T-helper 22 cell (primary cell): ENCODE measurements around the gene ITGAL.
"Not testable (repeated sequence)": the region's sequence is repeated elsewhere in the genome, so short reads cannot be mapped to it uniquely, and the experiment has no call there.

ENCODE experiments used
- DNase-seq: peaks from one replicate; pipeline ENCODE4 v3.0.0-alpha.2; 2020; ENCODE audit warnings: low read depth

The ITGAL gene

DNA sequence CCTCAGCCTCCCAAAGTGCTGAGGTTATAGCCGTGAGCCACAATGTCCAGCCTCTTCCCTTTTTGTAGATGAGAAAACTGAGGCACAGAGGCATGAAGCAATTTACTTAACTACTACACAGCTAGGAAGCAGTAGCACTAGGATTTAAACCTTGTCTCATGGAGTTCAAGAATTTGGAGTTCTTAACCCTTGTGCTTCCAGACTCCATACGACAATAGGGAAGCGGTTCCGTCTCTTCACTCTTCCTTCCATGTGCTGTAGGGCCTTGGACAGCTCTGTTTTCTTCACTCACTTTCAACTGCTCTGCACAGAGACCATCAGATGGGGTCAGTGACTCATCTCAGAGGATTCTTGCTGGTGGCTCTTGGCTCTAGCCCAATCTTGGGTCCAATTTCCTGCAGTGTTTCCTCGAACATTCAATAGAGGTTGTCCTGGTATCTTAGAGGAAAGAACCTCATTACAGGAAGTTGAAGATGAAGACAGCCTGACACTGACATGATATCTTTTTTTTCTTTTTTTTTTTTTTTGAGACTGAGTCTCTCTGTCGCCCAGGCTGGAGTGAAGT, 19.3 kb downstream of the ITGAL start:
- peak; percentile 14 for DNase-seq

DNA sequence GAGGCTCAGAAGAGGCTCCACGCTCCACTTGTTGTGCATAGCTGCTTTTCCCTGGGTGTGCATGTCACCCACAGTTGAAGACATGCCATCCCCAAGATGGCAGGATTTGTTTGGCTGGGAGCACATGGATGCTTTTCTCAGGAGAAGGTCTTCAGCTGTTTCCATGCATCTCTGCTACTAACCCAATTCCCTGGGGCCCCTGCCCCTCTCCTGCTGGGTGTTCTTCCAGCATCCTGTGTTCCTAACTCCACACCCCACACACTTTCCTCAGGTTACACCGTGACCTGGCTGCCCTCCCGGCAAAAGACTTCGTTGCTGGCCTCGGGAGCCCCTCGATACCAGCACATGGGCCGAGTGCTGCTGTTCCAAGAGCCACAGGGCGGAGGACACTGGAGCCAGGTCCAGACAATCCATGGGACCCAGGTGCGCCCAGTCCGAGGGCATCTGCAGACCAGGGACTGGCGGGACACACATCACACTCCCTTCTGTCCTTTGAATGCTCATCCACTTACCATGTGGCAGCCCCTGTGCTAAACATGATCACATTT, 21.5 kb downstream of the ITGAL start:
- no peak for DNase-seq

DNA sequence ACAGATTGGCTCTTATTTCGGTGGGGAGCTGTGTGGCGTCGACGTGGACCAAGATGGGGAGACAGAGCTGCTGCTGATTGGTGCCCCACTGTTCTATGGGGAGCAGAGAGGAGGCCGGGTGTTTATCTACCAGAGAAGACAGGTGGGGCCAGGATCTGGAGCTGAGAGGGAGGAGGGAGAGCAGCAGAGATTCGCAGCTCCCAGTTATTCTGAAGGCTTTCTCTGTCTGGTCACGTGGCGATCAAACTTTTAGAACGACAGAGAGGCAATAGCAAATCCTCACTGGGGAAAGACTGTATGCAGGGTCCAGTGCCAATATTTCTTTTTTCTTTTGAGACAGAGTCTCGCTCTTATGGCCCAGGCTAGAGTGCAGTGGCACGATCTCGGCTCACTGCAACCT, 22.2 kb downstream of the ITGAL start:
- no peak for DNase-seq

DNA sequence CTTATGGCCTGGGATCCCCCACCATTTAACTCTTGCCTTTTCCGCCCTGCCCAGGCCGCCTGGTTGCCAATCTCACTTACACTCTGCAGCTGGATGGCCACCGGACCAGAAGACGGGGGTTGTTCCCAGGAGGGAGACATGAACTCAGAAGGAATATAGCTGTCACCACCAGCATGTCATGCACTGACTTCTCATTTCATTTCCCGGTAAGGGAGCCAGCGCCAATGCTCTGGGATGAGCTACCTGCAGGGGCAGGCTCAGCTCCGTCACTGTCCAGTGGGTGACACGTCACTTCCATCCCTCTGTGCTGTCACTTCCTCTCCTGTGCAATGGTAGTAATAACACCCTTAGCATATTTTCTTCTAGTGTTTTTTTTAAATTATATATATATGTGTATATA, 26.7 kb downstream of the ITGAL start:
- no peak for DNase-seq

DNA sequence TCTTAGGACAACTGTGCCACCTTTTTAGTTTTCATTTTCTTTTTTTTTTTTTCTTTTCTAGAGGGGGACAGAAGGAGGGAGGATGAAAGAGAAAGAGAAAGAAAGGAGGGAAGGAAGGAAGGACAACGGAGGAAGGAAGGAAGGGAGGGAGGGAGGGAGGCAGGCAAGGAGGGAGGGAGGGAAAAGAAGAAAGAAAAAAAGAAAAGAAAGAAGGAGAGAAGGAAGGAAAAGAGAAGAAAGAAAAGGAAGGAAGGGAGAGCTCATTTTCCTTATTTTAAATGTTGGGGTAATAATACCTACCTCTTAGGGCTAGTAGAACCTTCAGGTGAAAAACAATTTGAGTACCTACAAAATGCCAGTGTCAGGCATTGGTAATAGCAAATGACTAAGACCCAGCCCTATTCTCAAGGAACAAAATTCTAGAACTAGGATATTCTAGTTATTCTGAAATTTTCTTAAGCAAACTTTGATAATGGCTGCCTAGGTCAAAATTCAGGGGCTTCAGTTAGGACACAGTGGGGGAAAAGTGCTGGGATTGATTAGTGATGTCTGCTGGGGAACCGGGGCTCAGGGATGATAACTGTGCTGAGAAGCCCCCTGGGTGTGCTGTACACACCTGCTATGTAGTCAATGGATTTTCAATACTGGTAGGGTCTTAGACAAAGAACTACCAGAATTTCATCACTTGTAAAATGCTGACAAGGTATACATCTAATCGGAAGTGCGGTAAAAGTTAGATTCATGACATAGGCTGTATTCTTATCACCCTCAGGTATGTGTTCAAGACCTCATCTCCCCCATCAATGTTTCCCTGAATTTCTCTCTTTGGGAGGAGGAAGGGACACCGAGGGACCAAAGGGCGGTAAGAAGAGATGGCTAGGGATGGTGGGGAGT, 31.1 kb downstream of the ITGAL start:
- no peak for DNase-seq

DNA sequence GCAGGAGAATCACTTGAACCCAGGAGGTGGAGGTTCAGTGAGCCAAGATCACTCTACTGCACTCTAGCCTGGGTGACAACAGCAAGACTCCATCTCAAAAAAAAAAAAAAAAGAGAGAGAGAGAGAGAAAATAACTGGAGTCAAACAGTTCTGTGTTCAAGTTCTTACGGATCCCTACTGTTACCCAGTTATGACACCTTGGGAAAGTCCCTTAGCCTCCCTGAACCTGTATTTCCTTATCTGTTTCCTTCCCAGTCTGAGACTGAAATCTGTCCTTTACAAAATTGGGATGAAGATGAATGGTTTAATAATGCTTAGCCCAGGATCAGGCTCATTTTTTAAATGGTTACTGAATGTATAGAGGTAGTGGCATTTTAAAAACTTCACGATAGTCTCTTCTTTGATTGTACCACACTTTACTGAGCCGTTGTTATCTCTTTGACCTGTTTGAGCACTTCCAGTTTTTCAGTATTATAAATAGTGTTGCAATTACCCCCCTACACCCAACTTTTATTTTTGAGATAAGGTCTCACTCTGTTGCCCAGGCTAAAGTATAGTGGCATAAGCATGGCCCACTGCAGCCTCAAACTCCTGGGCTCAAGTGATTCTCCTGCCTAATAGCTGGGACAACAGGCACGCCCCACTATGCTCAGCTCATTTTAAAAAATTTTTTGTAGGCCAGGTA, 36.7 kb downstream of the ITGAL start:
- no peak for DNase-seq

DNA sequence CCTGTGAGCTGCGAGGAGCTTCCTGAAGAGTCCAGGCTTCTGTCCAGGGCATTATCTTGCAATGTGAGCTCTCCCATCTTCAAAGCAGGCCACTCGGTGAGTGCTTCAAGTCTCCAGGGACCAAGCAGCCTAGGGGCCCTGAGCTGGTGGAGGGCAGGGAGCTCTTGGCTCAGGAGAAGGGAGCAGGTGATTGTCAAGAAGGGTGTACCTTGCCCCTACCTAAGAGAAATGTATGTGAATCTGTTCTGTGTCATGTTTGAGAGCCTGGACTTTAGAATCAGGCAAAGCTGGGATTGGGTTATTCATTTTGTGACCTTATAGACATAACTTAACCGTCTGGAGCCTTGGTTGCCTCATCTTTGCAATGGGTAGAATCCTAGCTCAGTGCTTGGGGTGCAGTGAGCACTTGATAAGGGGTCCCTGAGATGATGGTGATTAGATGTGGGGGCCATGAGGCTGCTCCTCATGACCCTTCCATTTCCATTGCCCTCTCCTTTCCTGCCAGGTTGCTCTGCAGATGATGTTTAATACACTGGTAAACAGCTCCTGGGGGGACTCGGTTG, 37.9 kb downstream of the ITGAL start:
- DNase-seq = no peak

DNA sequence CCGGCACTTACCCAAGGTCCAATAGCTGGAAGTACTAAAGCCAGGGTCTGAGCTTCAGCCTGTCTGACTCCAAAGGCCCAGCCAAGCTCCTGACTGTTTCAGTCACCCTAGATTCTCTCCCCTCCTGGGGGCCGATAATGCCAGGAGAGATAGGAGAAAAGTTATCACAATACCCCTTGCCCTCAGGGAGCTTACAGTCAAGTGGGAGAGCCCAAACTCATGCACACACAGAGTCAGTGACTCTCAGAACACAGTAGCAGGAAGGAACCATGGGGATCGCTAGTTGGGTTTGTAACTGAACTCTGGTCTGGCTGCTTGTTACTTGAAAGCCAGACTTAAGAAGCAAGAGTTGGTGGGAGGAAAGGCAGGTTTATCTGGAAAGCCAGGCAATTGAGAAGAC, 39.0 kb downstream of the ITGAL start:
- DNase-seq = no peak

DNA sequence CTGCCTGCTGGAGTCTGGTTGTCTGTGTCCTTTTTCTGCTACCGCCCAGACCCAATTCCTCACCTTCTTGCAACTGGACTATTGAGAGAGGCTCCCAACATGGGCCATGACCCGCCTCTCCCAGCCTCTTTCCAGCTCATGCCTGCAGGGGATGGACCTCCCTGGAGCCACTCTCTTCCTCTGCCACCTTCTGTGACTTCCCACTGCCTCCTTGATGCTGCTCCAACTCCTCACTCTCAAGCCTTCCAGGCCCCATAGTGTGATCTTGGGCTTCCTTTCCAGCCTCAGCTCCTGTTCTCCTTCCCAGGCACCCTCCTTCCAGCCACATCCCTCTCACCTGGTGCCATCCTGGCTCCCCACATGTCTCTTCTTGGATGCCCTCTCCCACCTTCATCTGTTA, 42.7 kb downstream of the ITGAL start:
- DNase-seq = no peak

DNA sequence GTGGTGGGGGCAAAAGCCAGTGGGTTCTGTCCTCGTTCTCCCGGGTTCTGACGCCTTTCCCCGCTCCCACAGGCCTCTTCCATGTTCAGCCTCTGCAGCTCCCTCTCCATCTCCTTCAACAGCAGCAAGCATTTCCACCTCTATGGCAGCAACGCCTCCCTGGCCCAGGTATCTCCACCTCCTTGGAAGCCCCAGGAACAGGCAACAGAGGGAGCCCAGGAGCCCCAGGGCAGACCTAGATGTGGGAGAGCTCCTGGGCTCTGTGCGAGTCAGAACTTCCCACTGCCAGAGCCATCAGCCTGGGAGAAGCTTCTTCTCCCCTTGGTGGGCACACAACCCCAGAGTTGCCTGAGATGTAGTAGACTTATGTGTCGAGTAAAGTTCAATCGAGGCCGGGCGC, 46.0 kb downstream of the ITGAL start:
- no peak for DNase-seq

DNA sequence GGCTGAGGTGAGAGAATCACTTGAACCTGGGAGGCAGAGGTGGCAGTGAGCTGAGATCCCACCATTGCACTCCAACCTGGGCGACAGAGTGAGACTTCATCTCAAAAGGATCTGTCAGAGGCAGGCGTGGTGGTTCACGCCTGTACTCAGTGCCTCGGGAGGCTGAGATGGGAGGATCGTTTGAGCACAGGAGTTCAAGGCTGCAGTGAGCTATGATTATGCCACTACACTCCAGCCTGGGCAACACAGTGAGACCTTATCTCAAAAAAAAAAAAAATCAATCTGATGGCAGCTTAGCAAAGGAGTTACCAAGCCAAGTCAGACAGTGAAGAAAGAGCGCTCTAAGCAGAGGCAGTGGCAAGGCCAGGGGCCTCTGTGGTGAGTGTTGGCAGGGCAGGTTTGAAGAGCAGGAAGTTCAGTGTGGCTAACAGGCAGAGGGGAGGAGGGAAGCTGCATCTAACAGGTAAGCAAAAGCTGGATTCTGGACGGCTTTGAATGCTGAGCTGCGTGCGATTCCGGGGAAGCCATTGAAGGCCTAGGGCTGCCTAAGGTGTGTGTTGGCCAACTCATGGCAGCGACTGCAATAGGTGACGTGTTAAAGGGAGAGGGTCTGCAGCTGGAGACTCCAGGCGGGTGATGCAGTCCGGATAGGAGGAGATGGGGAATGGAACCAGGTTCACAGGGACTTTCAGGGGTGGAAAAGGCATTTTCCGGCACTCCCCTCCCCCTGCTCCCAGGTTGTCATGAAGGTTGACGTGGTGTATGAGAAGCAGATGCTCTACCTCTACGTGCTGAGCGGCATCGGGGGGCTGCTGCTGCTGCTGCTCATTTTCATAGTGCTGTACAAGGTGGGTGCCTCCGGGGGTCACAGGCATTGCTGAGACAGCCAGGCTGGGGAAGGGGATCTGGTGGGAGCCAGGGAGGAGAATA, 46.8 kb downstream of the ITGAL start:
- no peak for DNase-seq

DNA sequence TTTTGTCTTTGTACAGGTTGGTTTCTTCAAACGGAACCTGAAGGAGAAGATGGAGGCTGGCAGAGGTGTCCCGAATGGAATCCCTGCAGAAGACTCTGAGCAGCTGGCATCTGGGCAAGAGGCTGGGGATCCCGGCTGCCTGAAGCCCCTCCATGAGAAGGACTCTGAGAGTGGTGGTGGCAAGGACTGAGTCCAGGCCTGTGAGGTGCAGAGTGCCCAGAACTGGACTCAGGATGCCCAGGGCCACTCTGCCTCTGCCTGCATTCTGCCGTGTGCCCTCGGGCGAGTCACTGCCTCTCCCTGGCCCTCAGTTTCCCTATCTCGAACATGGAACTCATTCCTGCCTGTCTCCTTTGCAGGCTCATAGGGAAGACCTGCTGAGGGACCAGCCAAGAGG, 48.9 kb downstream of the ITGAL start:
- no peak for DNase-seq

DNA sequence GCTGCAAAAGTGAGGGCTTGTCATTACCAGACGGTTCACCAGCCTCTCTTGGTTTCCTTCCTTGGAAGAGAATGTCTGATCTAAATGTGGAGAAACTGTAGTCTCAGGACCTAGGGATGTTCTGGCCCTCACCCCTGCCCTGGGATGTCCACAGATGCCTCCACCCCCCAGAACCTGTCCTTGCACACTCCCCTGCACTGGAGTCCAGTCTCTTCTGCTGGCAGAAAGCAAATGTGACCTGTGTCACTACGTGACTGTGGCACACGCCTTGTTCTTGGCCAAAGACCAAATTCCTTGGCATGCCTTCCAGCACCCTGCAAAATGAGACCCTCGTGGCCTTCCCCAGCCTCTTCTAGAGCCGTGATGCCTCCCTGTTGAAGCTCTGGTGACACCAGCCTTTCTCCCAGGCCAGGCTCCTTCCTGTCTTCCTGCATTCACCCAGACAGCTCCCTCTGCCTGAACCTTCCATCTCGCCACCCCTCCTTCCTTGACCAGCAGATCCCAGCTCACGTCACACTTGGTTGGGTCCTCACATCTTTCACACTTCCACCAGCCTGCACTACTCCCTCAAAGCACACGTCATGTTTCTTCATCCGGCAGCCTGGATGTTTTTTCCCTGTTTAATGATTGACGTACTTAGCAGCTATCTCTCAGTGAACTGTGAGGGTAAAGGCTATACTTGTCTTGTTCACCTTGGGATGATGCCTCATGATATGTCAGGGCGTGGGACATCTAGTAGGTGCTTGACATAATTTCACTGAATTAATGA, 49.5 kb downstream of the ITGAL start:
- no peak for DNase-seq

DNA sequence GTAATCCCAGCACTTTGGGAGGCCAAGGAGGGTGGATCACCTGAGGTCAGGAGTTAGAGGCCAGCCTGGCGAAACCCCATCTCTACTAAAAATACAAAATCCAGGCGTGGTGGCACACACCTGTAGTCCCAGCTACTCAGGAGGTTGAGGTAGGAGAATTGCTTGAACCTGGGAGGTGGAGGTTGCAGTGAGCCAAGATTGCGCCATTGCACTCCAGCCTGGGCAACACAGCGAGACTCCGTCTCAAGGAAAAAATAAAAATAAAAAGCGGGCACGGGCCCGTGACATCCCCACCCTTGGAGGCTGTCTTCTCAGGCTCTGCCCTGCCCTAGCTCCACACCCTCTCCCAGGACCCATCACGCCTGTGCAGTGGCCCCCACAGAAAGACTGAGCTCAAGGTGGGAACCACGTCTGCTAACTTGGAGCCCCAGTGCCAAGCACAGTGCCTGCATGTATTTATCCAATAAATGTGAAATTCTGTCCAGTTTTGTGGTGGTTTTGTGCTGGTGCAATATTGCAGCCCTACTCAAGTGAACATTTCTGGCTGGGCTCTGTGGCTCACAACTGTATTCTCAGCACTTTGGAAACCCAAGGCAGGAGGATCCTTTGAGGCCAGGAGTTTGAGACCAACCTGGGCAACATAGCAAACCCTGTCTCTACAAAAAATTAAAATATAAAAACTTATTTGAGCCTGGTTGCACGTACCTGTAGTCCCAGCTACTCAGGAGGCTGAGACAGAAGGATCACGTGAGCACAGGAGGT, 50.3 kb downstream of the ITGAL start:
- not testable (repeated sequence) for DNase-seq

DNA sequence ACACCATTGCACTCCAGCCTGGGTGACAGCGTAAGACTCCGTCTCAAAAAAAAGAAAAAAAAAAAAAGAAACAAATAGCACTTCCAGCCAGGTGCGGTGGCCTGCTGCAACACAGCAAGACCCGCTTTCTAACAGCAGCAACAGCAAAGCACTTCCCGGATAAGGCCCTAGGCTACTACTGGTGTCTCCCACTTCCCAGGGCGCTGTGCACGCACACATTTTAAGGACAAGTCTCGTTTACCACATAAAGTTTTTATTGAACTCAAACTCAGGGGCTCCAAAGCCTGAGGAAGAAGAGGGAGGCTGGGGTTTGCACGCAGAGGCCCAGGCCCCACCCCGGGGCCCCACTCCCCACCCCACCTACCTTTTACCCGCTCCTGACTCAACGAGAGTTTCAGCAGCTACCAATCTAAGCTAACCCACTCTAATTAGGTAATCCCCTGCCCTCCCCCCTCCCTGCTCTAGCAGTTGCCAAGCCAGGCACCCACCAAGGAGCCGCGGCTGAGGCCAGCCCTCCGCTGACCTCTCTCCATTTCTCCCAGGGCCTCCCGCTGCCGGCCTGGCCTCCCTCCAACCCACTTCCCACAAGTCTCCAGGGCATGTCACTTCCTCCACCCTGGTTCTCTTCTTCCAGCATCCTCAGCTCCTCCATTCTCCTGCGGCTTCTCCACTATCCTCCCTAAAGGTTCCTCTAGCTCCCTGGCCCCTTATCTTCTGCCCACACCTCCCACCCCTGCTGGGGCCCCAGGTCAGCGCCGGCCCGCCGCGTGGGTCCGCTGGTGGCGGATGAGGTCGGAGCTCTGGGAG, 51.4 kb downstream of the ITGAL start:
- no peak for DNase-seq

DNA sequence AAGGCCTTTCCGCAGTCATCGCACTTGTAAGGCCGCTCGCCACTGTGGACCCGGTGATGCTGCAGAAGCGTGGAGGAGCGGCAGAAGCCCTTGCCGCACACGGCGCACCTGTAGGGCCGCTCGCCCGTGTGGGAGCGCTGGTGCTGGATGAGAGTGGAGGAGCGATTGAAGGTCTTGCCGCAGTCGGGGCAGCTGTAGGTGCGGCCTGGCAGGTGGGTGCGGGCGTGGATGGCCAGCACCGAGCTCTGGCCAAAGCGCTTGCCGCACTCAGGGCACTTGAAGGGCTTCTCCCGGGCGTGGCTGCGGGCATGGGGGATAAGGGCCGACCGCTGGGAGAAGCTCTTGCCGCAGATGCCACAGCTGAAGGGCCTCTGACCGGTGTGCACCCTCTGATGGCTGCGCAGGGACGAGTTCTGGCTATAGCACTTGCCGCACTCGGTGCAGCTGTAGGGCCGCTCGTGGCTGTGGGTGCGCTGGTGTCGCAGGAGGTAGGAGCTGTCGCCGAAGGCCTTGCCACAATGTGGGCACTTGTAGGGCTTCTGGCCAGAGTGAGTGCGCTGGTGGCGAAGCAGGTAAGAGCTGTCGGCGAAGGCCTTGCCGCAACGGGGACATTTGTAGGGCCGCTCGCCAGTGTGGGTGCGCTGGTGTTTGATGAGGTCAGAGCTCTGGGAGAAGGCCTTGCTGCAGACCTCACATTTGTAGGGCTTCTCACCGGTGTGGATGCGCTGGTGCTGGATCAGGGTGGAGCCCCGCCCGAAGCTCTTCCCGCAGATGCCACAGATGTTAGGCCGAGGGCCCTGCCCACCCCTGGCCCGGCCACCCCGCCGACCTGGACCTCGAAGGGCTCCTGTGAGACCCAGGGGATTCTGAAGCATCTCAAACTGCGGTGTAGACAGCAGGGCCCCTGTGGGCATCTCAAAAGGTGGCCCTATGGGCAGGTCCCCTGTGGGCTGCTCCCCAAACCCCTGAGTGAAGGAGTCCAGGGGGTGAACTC, 52.3 kb downstream of the ITGAL start:
- DNase-seq = no peak

DNA sequence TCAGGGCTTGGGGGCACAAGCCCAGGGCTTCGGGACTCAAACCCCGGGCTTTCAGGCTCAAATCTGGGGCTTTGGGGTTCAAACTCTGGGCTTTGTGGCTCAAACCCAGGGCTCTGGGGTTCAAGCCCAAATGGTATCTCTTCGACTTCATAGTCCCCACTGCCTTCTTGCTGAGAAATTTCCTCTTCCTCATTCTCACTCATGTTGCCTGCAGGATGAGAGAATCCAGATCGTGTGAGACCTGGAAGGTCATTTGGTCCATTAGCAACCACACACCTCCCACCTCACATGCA, 53.2 kb downstream of the ITGAL start:
- DNase-seq = no peak
